DND-41 (cell line): ENCODE measurements around the gene VCP.

Experiments used
- CTCF ChIP-seq: IDR thresholded peaks from 2 replicates; pipeline ENCODE4 v1.5.1; 2012; ENCODE audit warnings: borderline replicate concordance, low read length, moderate library complexity, mild to moderate bottlenecking; ENCODE audit not compliant: poor library complexity, severe bottlenecking; ENCODE audit errors: extremely low read depth
- EZH2 ChIP-seq: IDR thresholded peaks from 3 replicates; pipeline ENCODE4 v1.6.1; 2012; ENCODE audit warnings: borderline replicate concordance, low read depth, mild to moderate bottlenecking, moderate library complexity, low read length, inconsistent platforms; ENCODE audit not compliant: severe bottlenecking

GRCh38 chr9:35079041-35079425 lies 6.6 kb upstream of the VCP start:
- TF ChIP-seq CTCF (no peak), EZH2 (no peak)
